ENCODE data around the gene ZFAND2A.

ZFAND2A gene

GRCh38 chr7:1103009-1103788 is 56.8 kb downstream of the ZFAND2A start:
- no peak for ATAC-seq (ENCODE audit: low read depth)
- Histone ChIP-seq H3K27ac (ENCODE audit: poor library complexity, severe bottlenecking) (no peak overlapping the region), H3K4me3 (ENCODE audit: severe bottlenecking) (no peak overlapping the region), H3K27me3 (ENCODE audit: insufficient read depth, poor library complexity, severe bottlenecking) (no peaks in the 10 kb centered on the region), H3K4me1 (ENCODE audit: insufficient read depth, poor library complexity, severe bottlenecking) (no peaks in the 10 kb centered on the region), H3K36me3 (ENCODE audit: low read depth) (no peaks in the 10 kb centered on the region), H3K9me3 (ENCODE audit: severe bottlenecking) (no peaks in the 10 kb centered on the region)
- TF ChIP-seq, protein P1, sequence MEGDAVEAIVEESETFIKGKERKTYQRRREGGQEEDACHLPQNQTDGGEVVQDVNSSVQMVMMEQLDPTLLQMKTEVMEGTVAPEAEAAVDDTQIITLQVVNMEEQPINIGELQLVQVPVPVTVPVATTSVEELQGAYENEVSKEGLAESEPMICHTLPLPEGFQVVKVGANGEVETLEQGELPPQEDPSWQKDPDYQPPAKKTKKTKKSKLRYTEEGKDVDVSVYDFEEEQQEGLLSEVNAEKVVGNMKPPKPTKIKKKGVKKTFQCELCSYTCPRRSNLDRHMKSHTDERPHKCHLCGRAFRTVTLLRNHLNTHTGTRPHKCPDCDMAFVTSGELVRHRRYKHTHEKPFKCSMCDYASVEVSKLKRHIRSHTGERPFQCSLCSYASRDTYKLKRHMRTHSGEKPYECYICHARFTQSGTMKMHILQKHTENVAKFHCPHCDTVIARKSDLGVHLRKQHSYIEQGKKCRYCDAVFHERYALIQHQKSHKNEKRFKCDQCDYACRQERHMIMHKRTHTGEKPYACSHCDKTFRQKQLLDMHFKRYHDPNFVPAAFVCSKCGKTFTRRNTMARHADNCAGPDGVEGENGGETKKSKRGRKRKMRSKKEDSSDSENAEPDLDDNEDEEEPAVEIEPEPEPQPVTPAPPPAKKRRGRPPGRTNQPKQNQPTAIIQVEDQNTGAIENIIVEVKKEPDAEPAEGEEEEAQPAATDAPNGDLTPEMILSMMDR (IDR thresholded peaks at IDR 0.05; ENCODE audit: poor library complexity, severe bottlenecking) = no peak
- no peak for DNase-seq (ENCODE audit: low spot score)

Measured in RWPE2 (cell line).